Suppressor macrophage treated with lipopolysaccharide for 1 hour (primary cell): ENCODE data around the gene FAM83E.
"Not testable (repeated sequence)": the region's sequence is repeated elsewhere in the genome, so short reads cannot be mapped to it uniquely, and the experiment has no call there.

ENCODE experiments used
- DNase-seq, 3 donors: peaks; one replicate each; pipeline ENCODE4 v3.0.0-alpha.2; 2020 to 2022

FAM83E gene

DNA sequence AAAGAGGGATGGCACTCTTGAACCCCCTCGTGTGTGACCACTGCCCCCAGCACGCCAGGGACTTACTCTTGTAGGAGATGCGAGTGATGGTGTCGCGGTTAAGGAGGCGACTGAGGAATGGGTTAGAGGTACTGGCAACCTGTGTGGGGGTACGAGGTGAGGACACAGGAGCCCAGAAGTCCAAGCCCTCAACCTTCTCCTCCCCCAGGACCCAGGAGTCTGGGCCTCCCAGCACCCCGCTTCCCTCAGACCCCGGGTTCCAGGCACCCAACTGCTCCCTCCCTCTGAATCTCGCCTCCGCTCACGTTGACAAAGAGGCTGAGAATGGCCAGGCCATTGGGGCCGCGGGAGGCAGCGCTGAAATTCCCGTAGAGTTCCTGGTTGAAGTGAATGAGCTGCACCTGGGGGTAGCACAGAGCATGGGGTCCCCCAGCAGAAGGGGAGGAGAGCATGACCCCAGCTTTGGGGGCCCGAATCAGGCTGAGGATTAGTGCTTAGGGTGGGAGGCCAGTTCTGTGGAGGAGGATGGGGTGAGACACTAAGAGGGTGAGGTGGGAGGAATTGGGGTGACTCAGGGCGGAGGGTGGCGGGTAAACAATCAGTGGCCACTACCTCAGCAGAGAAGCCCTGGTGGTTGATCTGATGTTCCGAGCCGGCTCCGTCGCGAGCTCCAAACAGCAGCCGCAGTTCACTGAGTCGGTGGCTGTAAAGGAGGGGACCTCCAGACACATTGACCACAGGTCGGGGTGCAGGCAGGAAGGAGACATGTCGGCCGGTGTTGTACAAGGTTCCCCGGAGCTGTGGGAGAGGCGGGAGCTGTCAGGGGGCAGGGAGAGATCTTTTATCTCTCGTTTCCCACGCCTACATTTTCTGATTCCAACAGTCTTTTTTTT, 24.9 kb upstream of the FAM83E start:
- DNase-seq: no peak

DNA sequence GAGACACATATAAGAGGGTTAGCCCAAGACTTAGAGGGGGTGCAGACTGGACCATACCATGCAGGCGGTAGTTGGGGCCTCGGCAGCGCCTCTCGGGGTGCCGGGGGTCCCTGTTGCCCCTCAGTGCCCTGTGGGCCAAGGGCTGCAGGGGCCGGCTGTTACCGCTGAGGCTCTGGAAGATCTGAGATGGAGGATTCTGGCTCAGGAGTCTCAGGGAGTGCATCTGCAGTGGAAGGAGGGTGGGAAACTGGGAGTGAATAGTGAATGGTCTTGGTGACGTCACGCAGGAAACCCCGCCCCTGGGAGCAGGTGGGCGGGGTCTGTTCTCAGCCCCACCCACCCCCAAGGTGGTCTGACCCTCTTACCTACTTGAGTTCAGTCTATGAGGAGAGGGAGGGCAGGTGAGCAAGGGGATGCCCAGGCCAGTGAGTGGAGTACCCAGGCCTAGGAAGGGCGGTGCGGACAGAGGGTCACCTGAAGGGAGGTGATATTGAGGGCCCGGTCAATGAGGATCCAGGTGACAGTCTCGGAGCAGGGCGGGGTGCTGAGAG, 24.0 kb upstream of the FAM83E start:
- DNase-seq: no peak

- DNase-seq: peak; percentile 85 to 88 (median 88)
These were observed 23.3 kb upstream of the FAM83E start for GRCh38 chr19:48637948-48638830.

DNA sequence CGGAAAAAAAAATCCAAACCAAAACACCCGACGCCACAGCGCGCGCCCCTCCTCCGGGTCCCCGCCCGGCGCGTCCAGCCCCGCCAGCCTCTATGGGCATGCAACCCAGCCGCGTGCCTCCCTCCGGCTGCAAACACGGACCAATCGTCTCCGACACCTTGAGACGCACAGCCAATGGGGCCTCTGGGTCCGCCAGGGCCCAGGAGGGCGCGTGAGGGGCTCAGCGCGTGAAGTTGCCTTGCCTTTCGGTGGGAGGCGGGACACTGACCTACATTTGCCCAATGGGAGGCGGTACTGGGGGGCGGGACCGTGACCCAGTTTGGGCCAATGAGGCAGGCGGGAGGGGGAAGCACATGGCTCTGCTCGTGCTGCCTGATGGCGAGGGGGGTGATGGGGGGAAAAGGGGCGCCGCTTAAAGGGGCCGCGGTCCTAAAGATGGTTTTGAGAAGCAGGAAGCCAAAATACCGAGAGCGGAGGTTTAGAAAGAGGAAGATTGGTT, 22.6 kb upstream of the FAM83E start:
- DNase-seq: peak; percentile 97 to 98 (median 98)

GRCh38 chr19:48636859-48637448, 22.1 kb upstream of the FAM83E start, which contains the start of gene DBP:
DBP (minus strand) TSS chr19:48637379; CDS start chr19:48636994, 385 bp downstream.
- DNase-seq: peak; percentile 46 to 62 (median 50)

DNA sequence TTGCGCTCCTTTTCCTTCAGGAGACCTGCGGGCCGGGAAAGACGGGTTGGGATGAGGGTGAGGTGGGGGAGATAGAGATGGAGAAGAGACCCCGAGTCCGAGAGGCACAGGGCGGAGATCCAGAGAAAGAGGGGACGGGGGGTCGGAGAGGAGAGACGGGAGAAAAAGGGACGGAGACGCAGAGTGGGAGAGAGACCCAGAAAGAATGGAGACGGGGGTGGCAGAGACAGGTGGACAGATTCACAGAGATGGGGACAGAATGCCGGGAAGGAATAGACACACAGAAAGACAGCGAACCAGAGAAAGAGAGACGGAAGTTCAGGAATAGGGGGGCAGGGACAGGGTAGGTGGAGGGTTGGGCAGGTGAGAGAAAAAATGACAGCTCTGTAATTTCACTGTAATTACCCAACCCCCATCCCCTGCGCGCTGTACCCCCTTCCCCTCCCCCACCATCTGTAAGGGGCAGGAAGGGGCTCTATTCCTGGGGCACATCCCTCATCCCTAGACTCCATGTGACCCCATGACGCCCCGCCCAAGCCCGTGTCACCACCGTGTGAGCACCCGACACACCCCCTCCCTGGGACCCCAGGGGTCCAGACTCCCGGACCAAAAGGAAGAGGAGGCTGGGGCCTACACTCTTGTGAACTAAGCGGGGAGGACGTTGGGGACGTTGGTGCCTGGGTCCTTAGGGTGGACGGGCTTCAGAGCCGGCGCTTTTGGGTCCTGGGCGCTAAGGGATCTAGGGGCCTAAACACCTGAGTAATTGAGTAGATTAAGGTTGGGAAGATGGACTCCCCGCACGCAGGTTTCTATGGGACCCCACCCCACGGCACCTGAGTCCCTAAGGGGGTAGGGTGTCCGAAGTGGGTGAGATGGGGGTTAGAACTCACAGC, 21.3 kb upstream of the FAM83E start:
- DNase-seq: peak in 1 of 3 donors; percentile 71

DNA sequence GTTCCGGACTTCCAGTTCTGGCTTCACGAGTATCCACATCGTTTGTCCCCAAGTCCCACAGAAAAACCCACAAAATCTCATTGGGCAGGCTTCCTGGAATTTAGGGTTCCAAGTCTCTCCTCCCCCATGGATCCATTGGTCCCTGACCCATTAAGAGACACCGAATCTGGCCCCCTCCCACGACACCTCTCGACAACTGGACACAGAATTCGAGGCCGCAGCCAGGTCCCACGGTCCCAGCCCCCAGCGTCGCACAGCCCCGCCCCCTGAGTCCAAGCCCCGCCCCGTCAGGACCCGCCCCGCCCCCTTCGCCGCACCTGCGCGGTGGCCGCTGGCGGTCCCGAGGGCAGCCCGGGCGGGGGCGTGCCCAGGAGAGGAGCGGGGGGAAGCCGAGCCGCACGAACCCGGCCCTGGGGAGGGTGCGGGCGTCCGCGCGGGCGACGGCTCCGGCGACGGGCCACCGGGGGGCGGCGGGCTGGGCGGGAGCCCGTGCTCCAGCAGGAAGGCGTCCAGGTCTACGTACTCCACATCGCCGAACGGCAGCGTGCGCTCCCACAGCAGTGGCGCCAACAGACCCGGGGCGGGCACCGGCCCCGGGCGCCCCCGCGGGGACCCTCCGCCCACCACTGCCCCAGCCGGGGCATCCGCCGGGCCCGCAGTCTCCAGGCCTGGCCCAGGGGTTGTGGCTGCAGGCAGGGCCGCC, 20.5 kb upstream of the FAM83E start:
- DNase-seq: peak; percentile 65 to 92 (median 74)

- DNase-seq: peak; percentile 84 to 94 (median 86)
These were observed 19.8 kb upstream of the FAM83E start for GRCh38 chr19:48634424-48635262.

- DNase-seq: no peak
These were observed 19.1 kb upstream of the FAM83E start for GRCh38 chr19:48634036-48634342.

- peak in 1 of 3 donors; percentile 37 for DNase-seq
These were observed 18.5 kb upstream of the FAM83E start for GRCh38 chr19:48633148-48634035.

DNA sequence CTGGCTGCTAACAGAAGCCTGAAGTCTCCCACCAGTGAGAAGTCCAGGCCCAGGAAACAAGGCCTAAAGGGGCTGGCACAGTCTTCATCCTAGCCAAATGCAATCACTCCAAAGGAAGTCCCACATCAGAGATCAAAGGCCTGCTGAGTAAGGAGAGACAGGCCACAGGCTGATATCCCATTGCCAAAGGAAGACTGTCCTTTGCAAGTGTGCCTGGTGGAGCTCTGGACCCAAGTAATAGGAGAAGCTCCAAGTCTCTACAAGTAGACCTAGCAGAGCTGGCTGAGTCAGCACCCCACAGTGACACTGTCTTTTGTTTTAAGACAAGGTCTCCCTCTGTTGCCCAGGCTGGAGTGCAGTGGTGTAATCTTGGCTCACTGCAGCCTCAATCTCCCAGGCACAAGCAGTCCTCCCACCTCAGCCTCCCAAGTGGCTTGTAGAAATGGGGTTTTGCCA, 17.8 kb upstream of the FAM83E start:
- peak; percentile 49 to 50 (median 50) for DNase-seq

GRCh38 chr19:48632286-48632685, 17.4 kb upstream of the FAM83E start:
- DNase-seq: not testable (repeated sequence)

GRCh38 chr19:48631225-48631624, 16.3 kb upstream of the FAM83E start:
- DNase-seq: no peak

DNA sequence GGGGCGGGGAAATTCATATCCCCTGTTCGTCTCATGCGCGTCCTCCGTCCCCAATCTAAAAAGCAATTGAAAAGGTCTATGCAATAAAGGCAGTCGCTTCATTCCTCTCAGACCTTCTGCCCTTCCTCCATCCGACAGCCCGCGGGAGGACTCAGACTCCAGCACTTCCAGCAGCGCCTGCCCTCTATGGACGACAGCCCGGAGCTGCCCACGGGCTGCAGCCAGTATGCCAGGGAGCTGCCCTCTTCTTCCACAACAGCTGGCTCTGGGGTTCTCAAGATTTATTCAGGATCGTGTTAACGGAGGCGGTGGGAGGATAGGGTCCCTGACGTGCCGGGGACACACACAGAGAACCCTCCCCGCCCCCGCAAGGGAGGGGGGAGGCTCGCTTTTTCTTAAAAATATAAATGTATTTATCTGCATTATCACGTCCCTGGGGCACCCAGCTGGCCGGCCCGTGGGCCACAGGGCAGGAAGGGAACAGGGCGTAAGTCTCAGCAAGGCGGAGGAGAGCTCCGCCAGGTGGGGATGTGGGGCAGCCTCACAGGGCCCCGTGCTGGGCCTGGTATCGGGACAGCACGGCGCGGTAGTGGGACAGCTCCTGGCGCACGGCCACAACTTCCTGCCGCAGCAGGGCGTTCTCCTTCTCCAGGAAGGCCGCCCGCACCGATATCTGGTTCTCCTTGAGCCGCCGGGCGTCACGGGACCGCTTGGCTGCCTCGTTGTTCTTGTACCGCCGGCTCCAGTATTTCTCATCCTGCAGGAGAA, 15.6 kb upstream of the FAM83E start:
- DNase-seq: peak in 1 of 3 donors; percentile 37

- DNase-seq: peak in 1 of 3 donors; percentile 32
These were observed 14.9 kb upstream of the FAM83E start for GRCh38 chr19:48629599-48630295.

- DNase-seq: no peak
These were observed 14.4 kb upstream of the FAM83E start for GRCh38 chr19:48629297-48629598.

GRCh38 chr19:48628486-48629296, 13.8 kb upstream of the FAM83E start:
- no peak for DNase-seq
